ENCODE results near the gene CERS4. TPM values are rescaled to one million over a fixed set of nuclear protein-coding genes. Genes with fewer than 3 reads are reported as not detected.

CERS4 gene
- polyA plus RNA-seq, 1 of the 3 experiments (the other 2 are of a cell fraction), result 36.5 TPM

- DNase-seq, result peak; percentile 97
- Histone ChIP-seq H2AFZ (ENCODE audit: low read depth) (peak within 1 kb of the TSS; percentile 69; the same call in 1 of the 2 replicates), H3K9me2 (no peaks in the 10 kb centered on the region), H3K79me2 (ENCODE audit: insufficient read depth) (peaks cover 10% of the 10 kb centered on the region; the same call in 1 of the 2 replicates), H3K4me3 (ENCODE audit: low read depth in 2 of 2, low read length in 1 of 2) (peak within 1 kb of the TSS; percentile 57 to 67), H3K36me3 (replicated peaks in 1 of 2; ENCODE audit: control insufficient read depth in 1 of 2, insufficient read depth in 2 of 2, low read length in 1 of 2) (peaks cover 0 to 7% of the 10 kb centered on the region in 2 experiments), H3F3A (replicated peaks; ENCODE audit: insufficient read depth) (peaks cover 10% of the 10 kb centered on the region), H3K4me2 (peak within 1 kb of the TSS; percentile 96), H3K4me1 (ENCODE audit: control insufficient read depth in 1 of 2, insufficient read depth in 2 of 2, low read depth in 1 of 2, low read length in 1 of 2) (peaks cover 4 to 12% of the 10 kb centered on the region in 2 experiments; a peak in 2 of 4 replicates), H4K20me1 (ENCODE audit: insufficient read depth) (no peaks in the 10 kb centered on the region), H3K27ac (ENCODE audit: low read depth in 2 of 2, low read length in 1 of 2) (peak within 1 kb of the TSS; percentile 15 to 63), H3K9me3 (no peaks in the 10 kb centered on the region), H3K9ac (peak within 1 kb of the TSS; percentile 56), H3K27me3 (ENCODE audit: insufficient read depth) (no peaks in the 10 kb centered on the region)
- ChIA-PET CTCF (interaction anchor here (1.3 to 1.9 kb wide), 2 partner anchors 40 to 45 kb away, joined by 4 read pairs; no protein-coding TSS in a partner anchor), POLR2A (interaction anchor here (0.9 kb wide), 1 partner anchor 13 kb away, joined by 3 read pairs; the partner anchor contains the start of genes NDUFA7 and RPS28)
- WGBS (ENCODE audit: low lambda C conversion rate), result 2% methylated on average over 29 of the region's 63 CpGs
- TF ChIP-seq SIN3A (IDR thresholded peaks at IDR 0.05; ENCODE audit: borderline replicate concordance, low read depth, low read length), result peak; percentile 97
- no peak for TF ChIP-seq IRF3 (IDR thresholded peaks at IDR 0.05; ENCODE audit: low read depth, low read length)
- TF ChIP-seq MXI1 (IDR thresholded peaks at IDR 0.05; ENCODE audit: low read depth, low read length), result peak; percentile 98
- no peak for TF ChIP-seq TEAD4 (IDR thresholded peaks at IDR 0.05; ENCODE audit: borderline replicate concordance, insufficient read depth)
- TF ChIP-seq USF2 (IDR thresholded peaks at IDR 0.05; ENCODE audit: borderline replicate concordance, low read depth, low read length), result peak; percentile 44; the same call in 1 of the 2 replicates
- peak; percentile 98 for TF ChIP-seq CHD2 (IDR thresholded peaks at IDR 0.05; ENCODE audit: low read length, partially characterized antibody)
- TF ChIP-seq FOSL2 (IDR thresholded peaks at IDR 0.05; ENCODE audit: borderline replicate concordance, low read depth), result no peak
- TF ChIP-seq PBX3 (IDR thresholded peaks at IDR 0.05), result peak; percentile 96
- TF ChIP-seq RFX5 (IDR thresholded peaks at IDR 0.05; ENCODE audit: low read length), result no peak
- no peak for TF ChIP-seq JUND (IDR thresholded peaks at IDR 0.05)
- TF ChIP-seq MEF2A (IDR thresholded peaks at IDR 0.05; ENCODE audit: borderline replicate concordance, low read depth), result no peak
- TF ChIP-seq RAD21 (IDR thresholded peaks at IDR 0.05; ENCODE audit: low read length), result no peak
- TF ChIP-seq YY1 (IDR thresholded peaks at IDR 0.05; ENCODE audit: low read depth), result peak; percentile 45; the same call in 1 of the 2 replicates
- TF ChIP-seq CTCF (IDR thresholded peaks at IDR 0.05), result no peak
- no peak for TF ChIP-seq TCF12 (IDR thresholded peaks at IDR 0.05)
- TF ChIP-seq ELF1 (IDR thresholded peaks at IDR 0.05), result no peak
- TF ChIP-seq REST (IDR thresholded peaks at IDR 0.05; ENCODE audit: low read depth, low read length), result no peak
- TF ChIP-seq SMC3 (IDR thresholded peaks at IDR 0.05; ENCODE audit: low read depth, low read length), result no peak
- TF ChIP-seq EP300 (IDR thresholded peaks at IDR 0.05; ENCODE audit: borderline replicate concordance in 1 of 2, low read depth in 1 of 2, low read length in 1 of 2), result no peak
- no peak for TF ChIP-seq FOXJ3 (CRISPR knock-in tag; IDR thresholded peaks at IDR 0.05)
- TF ChIP-seq NFIC (IDR thresholded peaks at IDR 0.05; ENCODE audit: borderline replicate concordance), result no peak
- TF ChIP-seq RXRA (IDR thresholded peaks at IDR 0.05; ENCODE audit: borderline replicate concordance, low read depth), result no peak
- peak; percentile 84; the same call in 1 of the 2 replicates for TF ChIP-seq USF1 (IDR thresholded peaks at IDR 0.05; ENCODE audit: borderline replicate concordance, low read depth)
Observed at GRCh38 chr19:8307965-8308866, 99.0 kb downstream of the CERS4 start, which contains the start of gene CD320. TSS of gene CD320 (minus strand) at chr19:8308358. CDS start at chr19:8308290, 68 bp downstream.
